Inferior parietal cortex (tissue), 1 donor: ENCODE measurements around the gene PLCL2.

Source experiments
- DNase-seq: peaks from one replicate; pipeline ENCODE4 v3.0.0-alpha.2; 2016; ENCODE audit errors: extremely low spot score

Gene PLCL2

GRCh38 chr3:16865335-16865734 lies 19.4 kb upstream of the PLCL2 start:
- no peak for DNase-seq

GRCh38 chr3:16866571-16866970 lies 18.2 kb upstream of the PLCL2 start:
- DNase-seq: no peak

GRCh38 chr3:16868513-16868912 lies 16.2 kb upstream of the PLCL2 start:
- DNase-seq: no peak

- no peak for DNase-seq
These were observed 15.3 kb upstream of the PLCL2 start for GRCh38 chr3:16869261-16870005.

- no peak for DNase-seq
These were observed 12.6 kb upstream of the PLCL2 start for GRCh38 chr3:16871915-16872842.

- DNase-seq: no peak
These were observed 10.9 kb upstream of the PLCL2 start for GRCh38 chr3:16873872-16874271.

- DNase-seq: no peak
These were observed 8.7 kb upstream of the PLCL2 start for GRCh38 chr3:16875876-16876550.

- no peak for DNase-seq
These were observed 7.2 kb upstream of the PLCL2 start for GRCh38 chr3:16877505-16877904.

- no peak for DNase-seq
These were observed 6.8 kb upstream of the PLCL2 start for GRCh38 chr3:16877911-16878310.

- no peak for DNase-seq
These were observed 2.7 kb upstream of the PLCL2 start for GRCh38 chr3:16881896-16882630.

- no peak for DNase-seq
These were observed 1.6 kb upstream of the PLCL2 start for GRCh38 chr3:16883057-16883722.

GRCh38 chr3:16883723-16884083 lies 1.1 kb upstream of the PLCL2 start:
- no peak for DNase-seq

GRCh38 chr3:16884084-16884747 lies 539 bp upstream of the PLCL2 start:
- DNase-seq: no peak

GRCh38 chr3:16885593-16886302 lies 993 bp downstream of the PLCL2 start:
- peak; percentile 47 for DNase-seq

- no peak for DNase-seq
These were observed 1.5 kb downstream of the PLCL2 start for GRCh38 chr3:16886303-16886683.

GRCh38 chr3:16887130-16887529 lies 2.4 kb downstream of the PLCL2 start:
- no peak for DNase-seq

GRCh38 chr3:16888356-16888755 lies 3.6 kb downstream of the PLCL2 start:
- no peak for DNase-seq

GRCh38 chr3:16888785-16889607 lies 4.2 kb downstream of the PLCL2 start:
- no peak for DNase-seq
